Upper lobe of right lung (tissue), 1 donor: ENCODE results near the gene DLG2. TPM values are rescaled to one million over a fixed set of nuclear protein-coding genes. Genes with fewer than 3 reads are reported as not detected.

Experiments
- ATAC-seq: fragments of 200-7000 bp; cut with Tn5 transposase; one replicate; pipeline ENCODE4 v1.9.1; 2020; ENCODE audit warnings: mild to moderate bottlenecking, moderate library complexity
- DNase-seq: peaks from one replicate; pipeline ENCODE4 v3.0.0-alpha.2; 2020
- H3K27ac ChIP-seq: fragments of 200-600 bp; one replicate; pipeline ENCODE4 v1.8.0; 2022
- H3K27me3 ChIP-seq: fragments of 200-600 bp; one replicate; pipeline ENCODE4 v1.8.0; 2022; ENCODE audit warnings: mild to moderate bottlenecking
- H3K36me3 ChIP-seq: fragments of 200-600 bp; one replicate; pipeline ENCODE4 v1.8.0; 2022
- H3K4me1 ChIP-seq: fragments of 200-600 bp; one replicate; pipeline ENCODE4 v1.8.0; 2022
- H3K4me3 ChIP-seq: fragments of 200-600 bp; one replicate; pipeline ENCODE4 v1.8.0; 2022; ENCODE audit warnings: mild to moderate bottlenecking
- H3K9me3 ChIP-seq: fragments of 200-600 bp; one replicate; pipeline ENCODE4 v1.8.0; 2022
- CTCF ChIP-seq: fragments of 200-600 bp; IDR thresholded peaks from one replicate; pipeline ENCODE4 v1.8.0; 2022; ENCODE audit warnings: antibody characterized with exemption
- intact Hi-C: fragments of 100-400 bp; cut with DNase I; formaldehyde crosslinking; loops from one replicate; pipeline ENCODE4 v1.11.0; 2022
- total RNA-seq: library from RNA; stranded (reverse); fragmentation: NEBNext Ultra II Directional; extraction: Animal tissue kit (Norgen Biotek cat#: 25700); gene quantifications from one replicate; pipeline ENCODE4 v1.2.1, GENCODE V29; 2021
- donor health status: DM: no; HTN: yes; CAD: no; lungs with severe emphysema.

DLG2 gene
- total RNA-seq, 1 donor from 2014 or later, result 9.7 TPM

- no peak overlapping the region for H3K27ac ChIP-seq
- no peak overlapping the region for H3K4me3 ChIP-seq
- H3K4me1 ChIP-seq, result no peaks in the 10 kb centered on the region
- H3K27me3 ChIP-seq, result no peaks in the 10 kb centered on the region
- H3K36me3 ChIP-seq, result no peaks in the 10 kb centered on the region
- no peak for DNase-seq
- H3K9me3 ChIP-seq, result no peaks in the 10 kb centered on the region
- intact Hi-C loops, result no loop called here
- ATAC-seq, result no peak
- TF ChIP-seq CTCF, result no peak
Observed at GRCh38 chr11:84828616-84829015, 798.5 kb downstream of the DLG2 start.

- intact Hi-C loops, result no loop called here
- H3K4me3 ChIP-seq, result no peak overlapping the region
- TF ChIP-seq CTCF, result no peak
- no peaks in the 10 kb centered on the region for H3K4me1 ChIP-seq
- no peaks in the 10 kb centered on the region for H3K36me3 ChIP-seq
- H3K27me3 ChIP-seq, result no peaks in the 10 kb centered on the region
- H3K27ac ChIP-seq, result no peak overlapping the region
- DNase-seq, result no peak
- H3K9me3 ChIP-seq, result no peaks in the 10 kb centered on the region
- no peak for ATAC-seq
Observed at GRCh38 chr11:84825106-84825660, 802.0 kb downstream of the DLG2 start.

- no peaks in the 10 kb centered on the region for H3K9me3 ChIP-seq
- no peaks in the 10 kb centered on the region for H3K4me1 ChIP-seq
- peak; percentile 39 for ATAC-seq
- no peaks in the 10 kb centered on the region for H3K27me3 ChIP-seq
- intact Hi-C loops, result no loop called here
- no peak overlapping the region for H3K27ac ChIP-seq
- no peak overlapping the region for H3K4me3 ChIP-seq
- DNase-seq, result no peak
- no peaks in the 10 kb centered on the region for H3K36me3 ChIP-seq
- TF ChIP-seq CTCF, result no peak
Observed at GRCh38 chr11:84824624-84825023, 802.5 kb downstream of the DLG2 start.

GRCh38 chr11:84819537-84819936, 807.6 kb downstream of the DLG2 start:
- Histone ChIP-seq H3K36me3 (no peaks in the 10 kb centered on the region), H3K4me1 (no peaks in the 10 kb centered on the region), H3K9me3 (no peaks in the 10 kb centered on the region), H3K27me3 (no peaks in the 10 kb centered on the region), H3K4me3 (no peak overlapping the region), H3K27ac (no peak overlapping the region)
- intact Hi-C loops, result no loop called here
- TF ChIP-seq CTCF, result no peak
- no peak for ATAC-seq
- no peak for DNase-seq

GRCh38 chr11:84819128-84819527, 808.0 kb downstream of the DLG2 start:
- Histone ChIP-seq H3K9me3 (no peaks in the 10 kb centered on the region), H3K27ac (no peak overlapping the region), H3K27me3 (no peaks in the 10 kb centered on the region), H3K4me1 (no peaks in the 10 kb centered on the region), H3K4me3 (no peak overlapping the region), H3K36me3 (no peaks in the 10 kb centered on the region)
- ATAC-seq (no peak), DNase-seq (no peak)
- no peak for TF ChIP-seq CTCF
- intact Hi-C loops, result no loop called here

- intact Hi-C loops, result no loop called here
- H3K27ac ChIP-seq, result no peak overlapping the region
- no peak for ATAC-seq
Observed at GRCh38 chr11:84817998-84818397, 809.1 kb downstream of the DLG2 start.

More at GRCh38 chr11:84817998-84818397, 809.1 kb downstream of the DLG2 start:
- H3K4me1 ChIP-seq, result no peaks in the 10 kb centered on the region
- H3K4me3 ChIP-seq, result no peak overlapping the region
- no peaks in the 10 kb centered on the region for H3K36me3 ChIP-seq
- DNase-seq, result no peak
- H3K27me3 ChIP-seq, result no peaks in the 10 kb centered on the region
- no peak for TF ChIP-seq CTCF
- H3K9me3 ChIP-seq, result no peaks in the 10 kb centered on the region
